HEK293T (cell line): ENCODE measurements around the gene FAM110C.
"Not testable (repeated sequence)": the region's sequence is repeated elsewhere in the genome, so short reads cannot be mapped to it uniquely, and the experiment has no call there.

Experiments used
- ARNT ChIP-seq: fragments of 450-650 bp; IDR thresholded peaks from 2 replicates; pipeline ENCODE4 v1.6.1; 2017; ENCODE audit warnings: mild to moderate bottlenecking
- BHLHE40 ChIP-seq: fragments of 450-650 bp; IDR thresholded peaks from 2 replicates; pipeline ENCODE4 v1.6.1; 2016; ENCODE audit warnings: mild to moderate bottlenecking, moderate library complexity, borderline replicate concordance
- CTBP1 ChIP-seq: fragments of 450-650 bp; IDR thresholded peaks from 2 replicates; pipeline ENCODE4 v1.6.1; 2016; ENCODE audit warnings: borderline replicate concordance
- ELF4 ChIP-seq: fragments of 450-650 bp; IDR thresholded peaks from 2 replicates; pipeline ENCODE4 v1.6.1; 2017; ENCODE audit warnings: antibody characterized with exemption
- FOXM1 ChIP-seq: fragments of 450-650 bp; IDR thresholded peaks from 2 replicates; pipeline ENCODE4 v1.6.1; 2017; ENCODE audit warnings: mild to moderate bottlenecking, borderline replicate concordance
- HDGF ChIP-seq: fragments of 450-650 bp; IDR thresholded peaks from 2 replicates; pipeline ENCODE4 v1.6.1; 2017; ENCODE audit warnings: antibody characterized with exemption, borderline replicate concordance
- LEF1 ChIP-seq: fragments of 450-650 bp; IDR thresholded peaks from 2 replicates; pipeline ENCODE4 v1.6.1; 2017; ENCODE audit warnings: mild to moderate bottlenecking, borderline replicate concordance
- PKNOX1 ChIP-seq: fragments of 450-650 bp; IDR thresholded peaks from 2 replicates; pipeline ENCODE4 v1.6.1; 2016
- SP1 ChIP-seq: fragments of 450-650 bp; IDR thresholded peaks from 2 replicates; pipeline ENCODE4 v1.6.1; 2017
- SUZ12 ChIP-seq: fragments of 450-650 bp; IDR thresholded peaks from 2 replicates; pipeline ENCODE4 v1.6.1; 2016; ENCODE audit warnings: mild to moderate bottlenecking
- TARDBP ChIP-seq: fragments of 450-650 bp; IDR thresholded peaks from 2 replicates; pipeline ENCODE4 v1.6.1; 2016
- ZNF384 ChIP-seq: fragments of 450-650 bp; IDR thresholded peaks from 2 replicates; pipeline ENCODE4 v1.6.1; 2016

GRCh38 chr2:24591-24990 is 21.7 kb downstream of the FAM110C start:
- TF ChIP-seq LEF1, SUZ12, ZNF384, SP1, PKNOX1, ARNT, BHLHE40, FOXM1, ELF4, TARDBP, CTBP1, HDGF: not testable (repeated sequence)
